ENCODE measurements around the gene RXFP3. TPM values are rescaled to one million over a fixed set of nuclear protein-coding genes. Genes with fewer than 3 reads are reported as not detected.

Gene RXFP3
- total and polyA plus RNA-seq, 2 of the 8 experiments (the other 6 are each of a cell fraction or from before 2014, with no cell fraction given), result 0.15 TPM; not detected in 1

Small RNAs within 50 kb of the gene (small RNA-seq; reads per million reads assigned to genes)
- gene RNU6-923P (ENCODE audit: insufficient read depth), result not detected

Other genes with a start within 250 kb of the RXFP3 start
- 12.3 and 12.8 TPM in 2 replicates for gene ADAMTS12, start 44.4 kb upstream of the RXFP3 start, total RNA-seq (2021; fragmentation: NEBNext Ultra II Directional; extraction: Animal tissue kit (Norgen Biotek cat#: 25700))
- gene ADAMTS12, start 44.4 kb upstream of the RXFP3 start, polyA plus RNA-seq (2011; rRNA removed), result 4.9 and 6.4 TPM in 2 replicates
- gene SLC45A2, start 48.3 kb downstream of the RXFP3 start, total RNA-seq (2021; fragmentation: NEBNext Ultra II Directional; extraction: Animal tissue kit (Norgen Biotek cat#: 25700)), result not detected in 2 replicates
- 0.09 TPM in 1 of 2 replicates, not detected in the other for gene SLC45A2, start 48.3 kb downstream of the RXFP3 start, polyA plus RNA-seq (2011; rRNA removed)
- 10.1 and 12.6 TPM in 2 replicates for gene AMACR, start 71.7 kb downstream of the RXFP3 start, total RNA-seq (2021; fragmentation: NEBNext Ultra II Directional; extraction: Animal tissue kit (Norgen Biotek cat#: 25700))
- gene AMACR, start 71.7 kb downstream of the RXFP3 start, polyA plus RNA-seq (2011; rRNA removed), result 8.7 and 9.1 TPM in 2 replicates
- 0.82 and 1.0 TPM in 2 replicates for gene C1QTNF3, start 106.8 kb downstream of the RXFP3 start, total RNA-seq (2021; fragmentation: NEBNext Ultra II Directional; extraction: Animal tissue kit (Norgen Biotek cat#: 25700))
- gene C1QTNF3, start 106.8 kb downstream of the RXFP3 start, polyA plus RNA-seq (2011; rRNA removed), result 1.0 and 1.2 TPM in 2 replicates